SIG-M5 (cell line): Measurements from ENCODE around the gene ARVCF.

Experiments
- DNase-seq: peaks from one replicate; lab custom pipeline; 2025; lab: John Stamatoyannopoulos, UW

ARVCF gene

DNA sequence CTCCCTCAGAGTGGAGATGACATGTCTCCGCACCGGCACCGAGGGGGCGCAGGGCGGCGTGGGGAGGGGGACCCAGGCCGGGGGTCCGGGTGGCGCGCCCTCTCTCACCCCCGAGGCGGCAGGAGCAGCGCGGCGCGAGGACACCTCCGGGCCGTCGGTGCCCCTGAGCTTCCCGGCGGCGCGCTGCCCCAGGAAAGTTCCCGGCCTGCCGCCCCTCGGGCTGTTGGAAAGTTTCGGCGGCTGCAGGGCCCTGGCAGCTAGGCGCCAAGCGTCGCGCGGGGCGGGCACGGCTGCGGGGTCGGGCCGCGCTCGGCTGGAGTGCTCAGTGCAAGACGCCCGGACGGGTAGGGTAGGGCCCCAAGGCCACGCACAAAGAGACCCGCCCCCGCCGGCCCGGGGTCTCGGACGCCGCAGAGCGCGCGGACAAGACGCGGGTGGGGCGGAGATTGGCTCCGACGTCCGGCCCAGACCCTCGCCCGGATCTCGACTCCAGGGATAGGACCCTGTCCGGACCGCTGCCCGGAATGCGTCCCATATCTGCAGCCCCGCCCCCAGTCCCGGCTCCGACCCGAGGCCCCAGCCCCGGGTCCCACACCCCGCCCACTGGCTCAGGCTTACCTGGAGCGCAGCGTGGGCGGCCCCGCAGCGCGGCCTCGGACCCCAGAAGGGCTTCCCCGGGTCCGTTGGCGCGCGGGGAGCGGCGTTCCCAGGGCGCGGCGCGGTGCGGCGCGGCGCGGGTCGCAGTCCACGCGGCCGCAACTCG, 471 bp downstream of the ARVCF start:
- no peak for DNase-seq

DNA sequence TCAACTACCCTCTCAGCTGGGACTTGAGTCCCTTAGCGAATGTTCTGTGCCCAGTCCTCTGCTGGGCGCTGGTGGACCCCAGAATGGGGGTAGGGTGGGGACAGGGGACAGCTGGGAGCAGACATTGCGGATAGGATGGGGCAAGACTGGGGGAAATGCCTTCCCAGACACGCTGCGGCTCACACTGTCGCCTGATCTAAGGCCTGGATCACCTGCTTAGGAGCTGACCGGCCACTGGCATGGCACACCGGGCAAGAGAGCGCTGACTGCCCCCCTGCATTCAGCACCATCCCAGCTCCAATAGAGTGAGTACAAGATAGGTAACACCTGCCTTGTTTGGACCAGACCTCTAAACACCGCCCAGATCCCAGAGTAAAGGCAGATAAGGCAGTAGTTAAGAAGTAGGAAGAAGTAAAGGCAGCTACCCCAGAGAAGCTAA, 1.4 kb downstream of the ARVCF start:
- no peak for DNase-seq

DNA sequence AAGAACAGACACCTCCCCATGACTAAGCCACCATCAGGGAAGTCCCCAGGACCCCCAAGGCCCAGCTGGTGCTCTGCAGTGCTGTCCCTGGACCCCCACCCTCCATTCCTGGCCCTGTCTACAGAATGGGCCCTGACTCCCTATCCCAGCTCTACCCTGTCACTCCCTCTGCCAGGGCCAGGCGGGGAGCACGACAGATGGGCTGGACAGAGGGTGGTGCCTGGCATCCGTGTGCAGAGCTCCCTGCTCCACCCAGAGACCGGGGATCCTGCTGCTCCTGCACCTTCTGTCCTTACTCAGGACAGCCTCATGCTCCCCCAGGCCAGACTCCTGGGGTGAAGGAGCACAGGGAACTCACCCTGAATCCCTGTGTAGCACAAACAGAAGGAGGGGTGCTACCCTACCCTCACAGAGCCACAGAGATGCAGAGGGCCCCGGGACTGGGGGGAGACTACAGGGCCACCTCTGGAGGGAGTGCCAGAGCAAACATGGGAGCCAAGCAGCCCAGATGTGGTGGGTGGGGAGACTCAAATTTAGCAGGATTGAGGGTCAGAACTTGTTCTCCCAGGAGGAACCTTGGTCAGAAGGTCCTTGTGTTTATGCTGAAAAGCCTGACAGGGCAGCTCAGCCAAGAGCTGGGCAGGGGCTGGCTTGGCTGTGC, 2.0 kb downstream of the ARVCF start:
- no peak for DNase-seq

DNA sequence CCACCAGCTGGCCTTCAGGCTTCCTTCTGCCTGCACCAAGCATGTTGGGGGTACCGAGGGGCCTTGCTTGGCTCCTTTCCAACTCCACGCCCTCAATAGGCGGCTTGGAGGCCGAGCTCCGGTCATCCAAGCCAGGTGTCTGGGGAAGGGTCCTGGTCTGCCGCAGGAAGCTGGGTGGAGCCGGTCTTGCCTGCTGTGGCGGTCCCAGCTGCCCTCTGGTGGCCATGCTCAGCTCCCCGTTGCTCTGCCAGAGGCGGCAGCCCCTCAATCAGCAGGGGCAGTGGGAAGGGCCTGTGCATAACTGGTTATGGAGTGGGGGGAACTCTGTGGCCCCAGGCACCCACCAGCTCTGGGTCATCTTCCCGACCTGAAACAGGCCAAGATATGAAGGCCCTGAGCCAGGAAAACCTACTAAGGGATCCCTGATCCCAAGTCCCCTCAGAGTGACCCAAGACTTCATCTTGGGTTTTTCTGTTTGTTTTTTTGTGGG, 3.2 kb downstream of the ARVCF start:
- DNase-seq, result no peak

DNA sequence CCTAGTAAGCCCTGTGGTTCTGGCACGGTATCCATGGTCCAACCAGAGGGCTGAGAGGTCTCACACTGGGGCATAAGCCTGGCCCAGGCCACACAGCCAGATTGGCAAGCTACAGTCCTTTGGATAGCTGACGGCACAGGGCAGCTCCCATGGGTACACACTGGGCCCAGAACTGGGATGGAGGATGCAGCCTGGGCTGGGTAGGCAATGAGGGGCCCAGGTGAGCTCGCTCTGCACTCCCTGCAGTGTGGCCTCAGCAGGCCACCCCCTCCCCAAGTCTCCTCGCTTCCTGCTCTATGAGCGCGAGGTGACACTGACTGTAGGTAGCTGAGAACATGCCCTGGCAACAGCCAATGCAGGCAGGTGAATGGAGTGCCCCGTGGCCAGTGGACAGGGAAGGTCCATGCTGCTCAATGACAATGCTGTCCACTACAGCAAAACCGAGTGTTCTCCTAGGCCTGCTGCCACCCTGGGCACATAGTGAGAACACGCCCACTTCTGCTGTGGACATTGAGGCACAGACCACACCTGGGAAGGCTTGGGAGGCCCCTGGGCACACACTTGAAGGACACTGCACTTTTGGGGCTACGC, 3.8 kb downstream of the ARVCF start:
- DNase-seq, result no peak

DNA sequence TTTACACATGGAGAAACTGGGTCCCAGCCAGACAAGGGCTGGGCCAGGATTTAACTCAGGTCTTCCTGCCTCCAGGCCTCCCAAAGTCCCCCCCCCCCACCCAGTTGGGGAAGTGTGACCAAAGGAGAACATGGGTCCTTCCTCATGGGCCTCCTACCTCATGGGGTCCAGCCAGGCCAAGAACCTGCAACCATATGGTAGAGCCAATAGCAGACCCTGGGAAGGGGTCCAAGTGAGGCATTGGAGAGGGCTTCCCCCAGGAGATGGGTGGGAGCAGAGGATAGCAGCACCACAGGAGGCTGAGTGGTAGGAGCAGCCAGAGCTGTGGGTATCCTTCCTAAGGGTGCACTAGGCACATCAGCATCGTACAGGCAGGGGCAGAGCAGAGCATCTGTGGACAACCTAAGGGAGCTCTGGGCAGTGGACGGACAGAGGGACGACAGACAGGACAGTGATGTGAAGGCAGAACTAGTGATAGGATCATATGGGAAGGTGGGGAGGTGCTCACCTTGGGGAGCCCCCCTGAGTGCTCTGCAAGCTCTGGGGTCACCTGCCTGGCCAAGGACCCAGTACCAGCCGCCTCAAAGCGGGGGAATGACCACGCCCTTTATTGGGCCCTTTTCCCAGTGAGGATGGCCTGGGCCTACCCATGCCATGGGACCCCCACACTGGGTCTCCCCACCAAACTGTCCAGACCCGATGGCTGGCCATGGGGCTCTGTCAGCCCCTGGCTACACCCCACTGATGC, 4.5 kb downstream of the ARVCF start:
- DNase-seq, result no peak

DNA sequence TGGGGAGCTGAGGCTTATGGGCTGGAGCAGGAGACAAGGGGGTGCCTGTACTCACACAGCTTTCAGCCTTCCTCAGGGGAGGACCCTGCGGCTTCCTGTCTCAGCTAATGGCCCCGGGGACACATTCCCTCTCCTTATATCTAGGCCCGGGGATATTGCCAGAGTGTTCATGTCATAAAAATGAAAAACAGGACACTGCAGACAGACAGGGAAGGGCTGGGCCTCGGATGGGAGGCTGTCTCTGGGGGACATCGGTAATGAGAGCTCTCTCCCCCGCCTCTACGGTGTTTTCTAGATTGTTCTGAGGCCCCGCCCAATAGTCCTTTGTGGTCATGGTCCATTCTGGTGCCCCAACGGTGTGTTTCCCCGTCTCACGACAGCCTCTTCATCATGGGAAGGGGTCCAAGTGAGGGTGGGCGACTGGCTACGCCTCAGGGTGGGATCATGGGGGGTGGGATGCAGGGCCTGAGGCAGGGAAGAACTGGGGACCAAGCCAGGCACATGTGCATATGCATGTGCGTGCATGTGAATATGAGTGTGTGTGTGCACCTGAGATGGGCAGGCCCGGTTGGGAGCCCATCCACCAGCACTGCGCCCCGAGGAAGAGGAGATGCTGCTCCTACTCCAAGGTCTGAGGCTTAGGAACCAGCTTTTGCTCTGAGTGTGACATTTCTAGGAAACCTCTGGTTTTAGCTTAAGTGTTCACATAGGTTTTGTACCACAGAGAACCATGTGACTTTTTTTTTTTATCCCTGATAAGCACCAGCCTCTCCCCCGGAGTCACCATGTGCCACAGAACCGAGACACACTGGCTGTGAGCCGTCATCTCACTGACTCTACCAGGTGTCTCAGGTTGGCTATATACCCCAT, 5.3 kb downstream of the ARVCF start:
- no peak for DNase-seq

DNA sequence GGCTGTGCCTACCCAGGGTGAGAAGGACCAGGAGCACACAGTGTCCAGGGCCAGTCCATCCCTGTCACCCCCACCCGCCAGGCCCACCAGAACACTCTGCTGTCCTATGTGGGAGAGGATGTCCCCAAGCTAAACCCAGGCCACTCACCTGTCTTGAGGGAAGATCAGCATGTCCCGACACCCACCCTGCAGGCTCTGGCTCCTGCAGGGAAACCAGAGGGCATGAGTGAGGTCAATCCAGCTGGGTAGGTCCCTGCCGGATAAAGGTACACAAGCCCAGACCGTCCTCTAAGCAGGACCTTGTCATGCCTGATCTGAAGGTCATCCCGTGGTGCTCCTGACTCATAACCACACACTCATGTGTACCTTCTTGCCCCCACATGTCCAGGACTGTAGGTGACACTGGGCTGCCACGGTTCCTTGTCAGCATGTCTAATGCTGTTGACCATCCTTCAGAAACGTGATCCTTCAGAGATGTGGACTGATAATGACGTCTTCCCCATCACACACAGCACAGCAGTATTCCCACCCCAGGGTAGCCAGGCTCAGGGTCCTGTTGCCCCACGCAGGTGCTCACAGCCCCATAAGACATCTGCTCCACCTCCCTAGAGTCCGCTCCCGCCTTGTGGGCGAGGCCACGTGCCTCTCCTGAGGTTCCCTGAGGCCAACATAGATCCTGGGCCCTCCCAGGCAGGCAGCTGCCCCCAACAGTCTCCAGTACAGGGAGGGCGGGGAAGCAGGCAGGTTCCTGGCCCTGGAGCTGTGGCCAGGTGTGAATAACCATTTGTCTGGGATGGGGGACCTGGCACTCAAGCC, 6.1 kb downstream of the ARVCF start:
- no peak for DNase-seq

DNA sequence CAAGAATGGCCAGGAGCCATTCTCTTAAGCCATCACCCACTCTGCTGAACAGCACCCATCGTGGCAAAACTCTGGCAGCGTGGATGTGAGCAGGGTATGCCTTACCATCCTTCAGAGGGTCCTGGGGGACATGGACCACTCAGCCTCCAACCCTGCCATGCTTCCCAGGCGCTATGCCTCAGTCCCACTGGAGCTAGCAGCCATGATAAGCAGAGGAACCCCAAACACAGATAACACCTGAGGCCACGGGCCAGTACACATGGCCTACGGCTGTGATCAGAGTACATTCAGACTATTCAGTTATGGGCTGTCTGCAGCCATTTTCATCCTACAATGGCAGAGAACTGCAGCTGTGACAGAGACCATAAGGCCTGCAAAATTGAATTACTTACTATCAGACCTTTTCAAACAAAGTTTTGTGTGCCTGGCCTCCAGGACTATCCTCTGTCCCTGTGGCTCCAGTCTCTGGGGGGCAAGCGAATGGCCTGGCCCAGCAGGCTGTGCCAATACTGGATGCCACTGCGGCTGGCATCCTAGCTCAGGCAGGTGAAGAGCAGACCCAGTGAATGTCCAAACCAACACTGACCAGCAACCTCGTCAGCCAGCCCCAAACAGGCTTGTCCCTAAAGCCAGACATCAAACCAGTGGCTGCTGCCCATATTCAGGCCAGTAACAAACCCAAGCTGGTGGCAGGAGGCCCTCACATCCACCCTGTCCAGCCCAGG, 6.9 kb downstream of the ARVCF start:
- no peak for DNase-seq

DNA sequence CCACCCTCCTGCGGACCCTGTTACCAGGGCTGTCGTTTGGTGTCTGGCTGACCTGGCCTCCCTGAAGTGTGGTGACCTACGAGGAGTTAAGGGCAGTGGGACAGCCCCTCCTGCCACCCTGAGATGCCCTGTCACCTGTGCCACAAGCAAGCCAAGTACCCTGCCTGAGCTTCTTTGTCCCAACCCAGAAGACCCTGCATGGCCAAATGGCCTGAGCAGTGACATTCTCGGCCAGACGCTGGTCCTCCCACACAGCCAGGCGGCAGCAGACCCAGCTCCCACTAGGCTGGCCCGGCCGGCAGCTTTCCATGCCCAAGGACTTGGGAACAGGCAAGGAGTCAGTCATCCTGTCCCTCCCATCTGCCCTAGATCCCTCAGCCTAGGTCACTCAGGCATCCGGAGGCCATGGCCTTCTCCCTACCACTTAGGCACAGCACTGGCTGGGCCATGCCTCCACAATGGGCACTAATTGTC, 7.6 kb downstream of the ARVCF start:
- no peak for DNase-seq

DNA sequence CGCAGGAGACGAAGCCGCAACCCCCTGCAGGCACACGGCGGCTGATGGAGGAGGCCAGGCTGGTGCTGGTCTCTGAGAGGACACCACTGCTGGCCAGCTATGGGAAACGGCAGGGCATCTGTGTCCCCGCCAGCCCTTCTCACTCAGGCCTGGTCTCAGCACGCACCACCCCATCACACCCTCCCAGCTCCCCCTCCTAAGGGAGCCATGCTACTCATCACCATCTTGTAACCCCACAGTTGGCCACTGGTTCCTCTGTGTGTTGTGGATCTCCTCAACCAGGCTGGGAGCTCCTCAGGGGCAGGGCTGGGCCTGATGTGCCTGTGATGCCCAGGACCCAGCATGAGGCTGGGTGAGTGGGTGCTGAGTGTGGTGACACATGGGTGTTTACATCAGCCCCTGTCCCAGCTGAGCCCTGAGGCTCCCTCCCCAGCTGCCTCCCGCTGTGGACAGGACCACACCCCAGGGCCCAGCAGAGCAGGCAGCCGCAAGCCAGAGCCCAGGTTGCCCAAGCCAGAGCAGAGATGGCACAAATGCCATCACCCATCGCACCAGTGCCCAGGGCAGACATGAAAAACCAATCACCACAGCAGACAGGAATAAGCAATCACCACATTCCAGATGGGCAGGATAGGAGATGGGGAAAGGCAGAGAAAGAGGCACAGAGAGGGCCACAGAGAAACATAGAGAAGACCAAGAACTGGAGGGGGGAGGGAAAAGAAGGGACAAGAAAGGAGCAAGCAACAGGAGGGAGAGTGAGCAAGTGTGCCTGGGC, 8.2 kb downstream of the ARVCF start:
- no peak for DNase-seq

DNA sequence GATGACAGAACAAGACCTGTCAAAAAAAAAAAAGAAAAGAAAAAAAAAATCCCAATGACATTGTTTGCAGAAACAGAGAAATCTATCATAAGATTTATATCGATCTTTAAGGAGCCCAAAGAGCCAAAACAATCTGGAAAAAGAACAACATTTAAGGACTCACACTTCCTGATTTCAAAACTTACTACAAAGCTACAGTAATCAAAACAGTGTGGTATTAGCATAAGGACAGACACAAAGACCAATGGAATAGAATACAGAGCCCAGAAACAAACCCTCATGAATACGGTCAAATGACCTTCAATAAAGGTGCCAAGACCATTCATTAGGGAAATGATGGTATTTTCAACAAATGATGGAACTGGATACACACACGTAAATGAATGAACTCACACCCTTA, 12.2 kb downstream of the ARVCF start:
- DNase-seq, result no peak

DNA sequence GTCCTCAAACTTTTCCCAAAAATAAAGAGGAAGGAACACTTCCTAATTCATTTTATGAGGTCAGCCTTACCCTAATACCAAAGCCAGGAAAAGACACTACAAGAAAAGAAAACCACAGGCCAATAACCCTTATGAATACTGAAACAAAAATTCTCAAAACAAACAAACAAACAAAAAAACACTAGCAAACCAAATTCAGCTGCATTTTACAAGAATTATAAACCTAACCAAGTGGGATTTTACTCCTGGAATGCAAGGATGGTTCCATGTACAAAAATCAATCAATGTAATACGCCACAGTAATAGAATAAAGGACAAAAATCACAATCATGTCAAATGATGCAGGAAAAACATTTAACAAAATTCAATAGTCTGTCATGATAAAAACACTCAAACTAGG, 13.3 kb downstream of the ARVCF start:
- no peak for DNase-seq

DNA sequence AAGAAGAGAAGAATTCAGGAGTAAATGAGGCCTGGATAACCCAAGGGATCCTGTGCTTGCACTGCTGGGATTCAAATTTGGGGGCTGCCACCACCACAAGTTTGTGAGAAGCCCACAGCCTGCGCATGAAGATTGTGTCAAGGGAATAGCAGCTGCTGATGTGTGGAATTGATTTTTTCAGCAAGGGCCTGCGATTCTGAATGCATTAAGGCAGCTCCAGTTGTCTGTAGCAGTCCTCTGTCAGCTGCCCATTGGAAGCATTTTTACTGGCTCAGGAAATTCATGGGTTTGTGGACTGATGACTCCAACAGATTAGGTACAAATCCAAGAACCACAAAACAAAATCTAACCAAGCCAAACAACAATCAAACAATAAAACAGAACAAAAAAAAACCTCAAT, 14.0 kb downstream of the ARVCF start:
- DNase-seq, result no peak

DNA sequence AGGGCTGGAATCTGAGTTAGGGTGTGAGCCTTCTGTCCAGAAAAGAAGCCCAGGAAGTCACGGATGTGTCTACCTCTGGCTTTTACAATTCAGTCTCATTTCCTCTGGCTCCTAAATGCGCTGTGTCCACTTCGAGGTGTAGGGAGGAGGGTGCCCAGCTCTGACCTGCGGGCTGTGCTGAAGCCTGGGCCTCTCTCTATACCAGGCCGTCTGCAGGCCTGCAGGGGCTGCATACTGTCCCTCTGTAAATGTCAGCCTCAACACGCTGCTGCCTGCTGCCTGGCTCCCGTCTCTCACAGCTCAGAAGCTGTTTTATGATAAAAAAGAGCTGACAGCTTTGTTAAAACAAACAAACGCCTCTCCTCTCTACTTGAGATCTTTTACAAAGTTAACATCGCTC, 14.5 kb downstream of the ARVCF start:
- no peak for DNase-seq

DNA sequence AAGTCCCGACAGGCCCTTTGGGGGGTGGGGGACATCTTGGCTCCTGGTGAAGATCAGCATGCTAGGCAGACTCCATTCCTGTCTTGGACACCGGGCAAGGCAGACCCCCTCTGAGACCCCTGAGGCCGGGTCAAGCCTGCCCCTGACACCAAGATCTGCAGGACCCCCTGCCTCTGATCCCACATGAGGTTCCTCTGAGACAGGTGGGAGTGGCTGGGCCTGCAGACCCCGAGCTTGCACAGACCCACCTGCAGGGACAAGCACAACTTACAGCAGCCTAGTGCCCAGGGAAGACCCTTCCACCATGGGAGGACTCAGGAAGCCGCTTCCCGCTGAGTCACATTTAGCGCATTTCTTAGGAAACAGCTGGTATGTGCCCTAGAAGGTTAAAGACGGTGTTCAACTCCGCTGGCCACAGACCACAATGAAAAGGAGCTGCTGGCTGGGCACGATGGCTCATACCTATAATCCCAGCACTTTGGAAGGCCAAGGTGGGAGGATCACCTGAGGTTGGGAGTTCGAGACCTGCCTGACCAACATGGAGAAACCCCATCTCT, 15.5 kb downstream of the ARVCF start:
- DNase-seq, result no peak

DNA sequence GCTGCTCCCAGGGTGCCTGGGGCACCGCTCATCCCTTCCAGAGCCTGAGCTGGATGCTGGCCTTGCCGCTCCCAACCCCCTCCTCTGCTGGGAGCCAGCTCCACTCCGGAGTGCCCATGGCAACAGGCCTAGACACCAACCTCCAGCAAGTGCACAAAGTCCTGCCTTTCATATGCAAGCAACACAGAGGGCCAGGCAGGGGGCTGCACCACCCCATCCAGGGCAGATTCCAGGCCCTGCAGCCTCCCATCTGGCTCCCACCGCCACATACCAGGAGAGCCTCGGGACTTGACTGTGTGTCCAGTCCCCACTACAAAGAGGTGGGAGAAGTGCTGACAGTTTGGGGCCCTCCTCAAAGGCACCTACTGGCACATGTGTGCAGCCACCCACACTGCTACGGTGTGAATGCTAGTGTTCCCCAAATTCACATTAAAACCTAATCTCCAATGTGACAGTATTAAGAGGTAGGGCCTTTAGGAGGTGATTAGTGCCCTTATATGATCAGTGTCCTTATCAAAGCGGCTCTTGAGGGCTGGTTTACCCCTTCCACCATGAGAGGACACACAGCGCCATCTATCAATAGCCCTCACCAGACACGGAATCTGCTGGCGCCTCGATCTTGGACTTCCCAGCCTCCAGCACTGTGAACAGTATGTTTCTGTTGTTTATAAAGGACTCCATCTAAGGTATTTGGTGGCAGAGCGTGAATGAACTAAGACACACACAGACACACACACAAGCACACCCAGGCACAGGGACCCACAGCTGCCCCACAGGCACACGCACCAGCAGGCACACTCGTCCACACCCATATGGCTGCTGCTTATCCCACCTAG, 16.2 kb downstream of the ARVCF start:
- no peak for DNase-seq
